Measurements from ENCODE around the gene HOXC9.

GRCh38 chr12:54011665-54012532 lies 11.9 kb downstream of the HOXC9 start:
- TF ChIP-seq ZNF740 (CRISPR knock-in tag; IDR thresholded peaks at IDR 0.05) (no peak), ZNF740 (tag; IDR thresholded peaks at IDR 0.05) (no peak), PYGO2 (tag; IDR thresholded peaks at IDR 0.05) (no peak), SIN3A (IDR thresholded peaks at IDR 0.05; ENCODE audit: borderline replicate concordance in 2 of 2, control insufficient read depth in 1 of 2, low read depth in 2 of 2, low read length in 2 of 2) (no peak), CTCF (IDR thresholded peaks at IDR 0.05 in 2 of 3, conservative IDR thresholded peaks at IDR 0.05 in 1 of 3; ENCODE audit: insufficient read depth in 2 of 3, low read depth in 1 of 3, low read length in 3 of 3) (no peak), MLX (CRISPR knock-in tag; conservative IDR thresholded peaks at IDR 0.05) (no peak), POLR2AphosphoS5 (IDR thresholded peaks at IDR 0.05; ENCODE audit: control insufficient read depth, insufficient read depth, low read depth, low read length) (no peak)
